ENCODE data around the gene PEG3. TPM values are rescaled to one million over a fixed set of nuclear protein-coding genes. Genes with fewer than 3 reads are reported as not detected.

The PEG3 gene
- polyA plus RNA-seq, 1 donor (not counting 4 experiments of a cell fraction or from before 2014, with no cell fraction given), result 0.14 TPM

- no peak overlapping the region for H3K27ac ChIP-seq (ENCODE audit: control insufficient read depth, insufficient read depth, low read length)
- H3K9me1 ChIP-seq (ENCODE audit: control insufficient read depth, extremely low read depth, insufficient read depth, low read length), result no peaks in the 10 kb centered on the region
- H3K27me3 ChIP-seq (ENCODE audit: control insufficient read depth, extremely low read depth, insufficient read depth, low read length), result no peaks in the 10 kb centered on the region
- H3K9me3 ChIP-seq (ENCODE audit: control insufficient read depth, low read depth, low read length), result peaks cover 12% of the 10 kb centered on the region
- no peaks in the 10 kb centered on the region for H4K20me1 ChIP-seq (ENCODE audit: control insufficient read depth, extremely low read depth, insufficient read depth, low read length)
- DNase-seq (ENCODE audit: low read depth, low spot score) (no peak), FAIRE-seq (no peak)
- no peak overlapping the region for H3K9ac ChIP-seq (ENCODE audit: control insufficient read depth, extremely low read depth, insufficient read depth, low read length)
- no peak overlapping the region for H3K4me2 ChIP-seq (ENCODE audit: control insufficient read depth, extremely low read depth, insufficient read depth, low read depth, low read length)
- H3K79me2 ChIP-seq (ENCODE audit: control insufficient read depth, insufficient read depth, low read length), result no peaks in the 10 kb centered on the region
- no peaks in the 10 kb centered on the region for H3K36me3 ChIP-seq (ENCODE audit: control insufficient read depth in 2 of 2, extremely low read depth in 1 of 2, insufficient read depth in 2 of 2, low read length in 2 of 2)
- H2AFZ ChIP-seq (ENCODE audit: control insufficient read depth, low read length), result no peak overlapping the region
- no peak overlapping the region for H3K4me3 ChIP-seq (ENCODE audit: control insufficient read depth in 2 of 3, extremely low read depth in 1 of 3, insufficient read depth in 2 of 3, low read depth in 1 of 3, low read length in 3 of 3)
- no peak for TF ChIP-seq EZH2 (IDR thresholded peaks at IDR 0.05; ENCODE audit: low read length)
- no peak for TF ChIP-seq CTCF (optimal IDR thresholded peaks at IDR 0.05 in 1 of 3, IDR thresholded peaks at IDR 0.05 in 1 of 3, conservative IDR thresholded peaks at IDR 0.05 in 1 of 3; ENCODE audit: extremely low read depth in 1 of 3, insufficient read depth in 2 of 3, low read length in 3 of 3)
- no peaks in the 10 kb centered on the region for H3K4me1 ChIP-seq (ENCODE audit: control insufficient read depth, extremely low read depth, insufficient read depth, low read length)
- dilution Hi-C loops (cut with MboI; ENCODE audit: extremely low pct_ligation_motif_present, low sequenced_read_pairs), result no loop called here
Measured at GRCh38 chr19:56814656-56815055, 25.9 kb downstream of the PEG3 start.

- dilution Hi-C loops (cut with MboI; ENCODE audit: extremely low pct_ligation_motif_present, low sequenced_read_pairs), result no loop called here
- no peaks in the 10 kb centered on the region for H4K20me1 ChIP-seq (ENCODE audit: control insufficient read depth, extremely low read depth, insufficient read depth, low read length)
Measured at GRCh38 chr19:56813531-56813930, 27.0 kb downstream of the PEG3 start.

More at GRCh38 chr19:56813531-56813930, 27.0 kb downstream of the PEG3 start:
- Histone ChIP-seq H3K4me2 (ENCODE audit: control insufficient read depth, extremely low read depth, insufficient read depth, low read depth, low read length) (no peak overlapping the region), H3K9me1 (ENCODE audit: control insufficient read depth, extremely low read depth, insufficient read depth, low read length) (no peaks in the 10 kb centered on the region), H2AFZ (ENCODE audit: control insufficient read depth, low read length) (no peak overlapping the region), H3K9me3 (ENCODE audit: control insufficient read depth, low read depth, low read length) (peaks cover 10% of the 10 kb centered on the region), H3K4me1 (ENCODE audit: control insufficient read depth, extremely low read depth, insufficient read depth, low read length) (no peaks in the 10 kb centered on the region), H3K4me3 (ENCODE audit: control insufficient read depth in 2 of 3, extremely low read depth in 1 of 3, insufficient read depth in 2 of 3, low read depth in 1 of 3, low read length in 3 of 3) (no peak overlapping the region), H3K27ac (ENCODE audit: control insufficient read depth, insufficient read depth, low read length) (no peak overlapping the region), H3K9ac (ENCODE audit: control insufficient read depth, extremely low read depth, insufficient read depth, low read length) (no peak overlapping the region), H3K79me2 (ENCODE audit: control insufficient read depth, insufficient read depth, low read length) (no peaks in the 10 kb centered on the region), H3K27me3 (ENCODE audit: control insufficient read depth, extremely low read depth, insufficient read depth, low read length) (no peaks in the 10 kb centered on the region), H3K36me3 (ENCODE audit: control insufficient read depth in 2 of 2, extremely low read depth in 1 of 2, insufficient read depth in 2 of 2, low read length in 2 of 2) (no peaks in the 10 kb centered on the region)
- no peak for TF ChIP-seq EZH2 (IDR thresholded peaks at IDR 0.05; ENCODE audit: low read length)
- no peak for TF ChIP-seq CTCF (optimal IDR thresholded peaks at IDR 0.05 in 1 of 3, IDR thresholded peaks at IDR 0.05 in 1 of 3, conservative IDR thresholded peaks at IDR 0.05 in 1 of 3; ENCODE audit: extremely low read depth in 1 of 3, insufficient read depth in 2 of 3, low read length in 3 of 3)
- no peak for DNase-seq (ENCODE audit: low read depth, low spot score)
- FAIRE-seq, result no peak

All from keratinocyte (primary cell).